Subcutaneous adipose tissue (tissue), 4 donors: ENCODE results near the gene VPS13A. TPM values are rescaled to one million over a fixed set of nuclear protein-coding genes. Genes with fewer than 3 reads are reported as not detected.

Experiments
- CTCF ChIP-seq: fragments of 450-650 bp; IDR thresholded peaks from one replicate; pipeline ENCODE4 v1.5.1; 2016; ENCODE audit warnings: low read depth, mild to moderate bottlenecking, control low read depth, antibody characterized with exemption, moderate library complexity
- total RNA-seq, 4 donors: library from RNA; depleted of rRNA; stranded (reverse); fragments of >200 nt; gene quantifications; one replicate each; pipeline ENCODE4 v1.1.0, GENCODE V29; 2016

Gene VPS13A
- 10 to 100 TPM; 24.1 to 47.6 (median 36.8) TPM for total RNA-seq

DNA sequence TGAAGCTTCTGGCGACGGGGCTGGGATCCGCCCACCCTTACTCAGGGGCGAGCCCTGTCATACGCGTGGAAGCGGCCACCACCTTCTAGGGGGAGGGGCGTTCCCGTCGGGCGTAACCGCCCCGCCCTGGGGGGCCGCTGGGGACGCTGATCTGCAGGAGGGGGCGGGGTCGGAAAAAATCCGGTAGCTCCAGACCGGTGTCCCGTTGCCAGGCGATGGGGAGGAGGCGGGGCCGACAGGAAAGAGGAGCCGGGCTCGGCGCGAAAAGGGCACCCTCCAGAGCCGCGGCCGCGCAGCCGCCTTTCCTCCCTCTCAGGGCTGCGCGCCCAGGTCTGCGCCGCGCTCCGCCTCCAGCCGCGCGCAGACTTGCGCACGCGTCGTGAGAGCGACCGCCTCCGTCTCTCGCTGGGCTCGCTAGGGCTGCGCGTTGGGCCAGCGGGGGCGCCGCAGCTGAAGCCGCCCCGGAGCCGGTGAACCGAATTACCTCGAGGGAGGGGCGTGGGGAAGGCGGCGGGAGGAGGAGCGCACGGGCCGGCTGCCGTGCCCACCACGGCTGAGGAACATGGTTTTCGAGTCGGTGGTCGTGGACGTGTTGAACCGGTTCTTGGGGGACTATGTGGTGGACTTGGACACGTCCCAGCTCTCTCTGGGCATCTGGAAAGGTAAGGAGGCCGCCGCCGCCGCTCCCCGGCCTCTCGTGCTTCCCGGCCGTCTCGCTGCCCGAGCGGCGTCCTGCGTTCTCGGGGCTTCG, at the start of gene VPS13A:
Gene VPS13A (plus strand): TSS at position 392 of the 751 bp plus-strand sequence. CDS start 171 bp downstream, at position 563.
- TF ChIP-seq CTCF = no peak

- TF ChIP-seq CTCF = no peak
Observed at GRCh38 chr9:77128125-77128789, 49.1 kb upstream of the VPS13A start.

- no peak for TF ChIP-seq CTCF
Observed at GRCh38 chr9:77131399-77131798, 45.9 kb upstream of the VPS13A start.

- TF ChIP-seq CTCF = no peak
Observed at GRCh38 chr9:77133011-77133410, 44.3 kb upstream of the VPS13A start.

GRCh38 chr9:77142366-77142765, 35.0 kb upstream of the VPS13A start:
- TF ChIP-seq CTCF = no peak

GRCh38 chr9:77149879-77150278, 27.5 kb upstream of the VPS13A start:
- no peak for TF ChIP-seq CTCF

DNA sequence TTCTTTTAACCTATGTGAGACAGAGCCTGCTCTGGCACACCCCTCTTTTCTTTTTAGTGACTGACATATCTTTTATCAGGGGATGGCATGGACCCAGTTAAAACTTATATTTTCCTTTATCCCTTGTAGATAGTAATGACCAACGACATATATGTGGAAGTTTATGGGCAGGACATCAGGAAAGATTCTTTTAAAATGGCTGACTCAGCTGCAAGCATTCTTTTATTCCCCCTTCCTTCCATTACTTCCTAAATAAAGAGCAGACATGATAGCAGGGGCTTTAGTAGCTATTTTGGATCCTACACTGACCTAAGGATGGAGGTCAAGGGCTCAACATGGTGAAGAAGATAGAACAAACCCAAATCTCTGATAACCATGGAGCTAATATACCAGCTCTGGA, 25.0 kb upstream of the VPS13A start:
- no peak for TF ChIP-seq CTCF
